Liver (tissue), 9 donors: ENCODE data around the gene BRI3BP. TPM values are rescaled to one million over a fixed set of nuclear protein-coding genes. Genes with fewer than 3 reads are reported as not detected.
A peak's percentile ranks its signal among the peaks of the same experiment; 100 is the strongest.

Experiments used
- DNase-seq: peaks from one replicate; pipeline ENCODE4 v3.0.0-alpha.2; 2017; ENCODE audit warnings: low spot score
- H3K27ac ChIP-seq, 2 donors: one replicate each; pipeline ENCODE4 v1.7.0; 2013; ENCODE audit warnings: inconsistent platforms in 2 of 2, low read length in 2 of 2, control low read depth in 1 of 2, low read depth in 1 of 2, mild to moderate bottlenecking in 1 of 2
- H3K27me3 ChIP-seq, 4 donors: one replicate each; pipeline versions ENCODE4 v1.6.1 to v1.7.0; 2013; ENCODE audit warnings: low read length in 3 of 4, inconsistent platforms in 1 of 4, mild to moderate bottlenecking in 1 of 4, moderate library complexity in 1 of 4; ENCODE audit not compliant: control insufficient read depth in 4 of 4, insufficient read depth in 4 of 4
- H3K36me3 ChIP-seq, 4 donors: one replicate each; pipeline versions ENCODE4 v1.6.1 to v1.7.0; 2013; ENCODE audit warnings: low read length in 3 of 4, mild to moderate bottlenecking in 3 of 4, low read depth in 1 of 4, moderate library complexity in 1 of 4; ENCODE audit not compliant: control insufficient read depth in 4 of 4, insufficient read depth in 3 of 4
- H3K4me1 ChIP-seq, 4 donors: one replicate each; pipeline versions ENCODE4 v1.6.1 to v1.7.0; 2013; ENCODE audit warnings: low read length in 3 of 4, mild to moderate bottlenecking in 3 of 4, moderate library complexity in 1 of 4; ENCODE audit not compliant: control insufficient read depth in 4 of 4, insufficient read depth in 4 of 4
- H3K4me3 ChIP-seq, 3 donors: one replicate each; pipeline versions ENCODE4 v1.6.1 to v1.7.0; 2013; ENCODE audit warnings: low read length in 3 of 3, control low read depth in 1 of 3, low read depth in 1 of 3, mild to moderate bottlenecking in 1 of 3
- H3K9ac ChIP-seq, 2 donors: one replicate each; pipeline ENCODE4 v1.7.0; 2013; ENCODE audit warnings: low read length in 2 of 2, mild to moderate bottlenecking in 2 of 2, moderate library complexity in 2 of 2, control low read depth in 1 of 2, low read depth in 1 of 2
- H3K9me3 ChIP-seq, 4 donors: one replicate each; pipeline versions ENCODE4 v1.6.1 to v1.7.0; 2013; ENCODE audit warnings: low read length in 3 of 4; ENCODE audit not compliant: control insufficient read depth in 4 of 4
- EGR1 ChIP-seq, 2 donors: IDR thresholded peaks; 2 replicates each; pipeline ENCODE4 v1.6.1; 2016 to 2018; ENCODE audit warnings: antibody characterized with exemption in 2 of 2, low read depth in 2 of 2
- FOXA2 ChIP-seq: IDR thresholded peaks from 2 replicates; pipeline ENCODE4 v1.6.1; 2016; ENCODE audit warnings: antibody characterized with exemption
- GABPA ChIP-seq, 2 donors: IDR thresholded peaks in 1 of 2; conservative IDR thresholded peaks in 1 of 2; 2 replicates each; pipeline ENCODE4 v1.6.1; 2016; ENCODE audit warnings: antibody characterized with exemption in 2 of 2, mild to moderate bottlenecking in 1 of 2, moderate library complexity in 1 of 2
- TAF1 ChIP-seq: conservative IDR thresholded peaks from 2 replicates; pipeline ENCODE4 v1.6.1; 2016; ENCODE audit warnings: antibody characterized with exemption, mild to moderate bottlenecking
- WGBS: extraction: QIAGEN DNeasy Blood & Tissue Kit; methylation state at CpG from one replicate; pipeline ENCODE4 v1.1.7; 2013; 5-methylcytosine and 5-hydroxymethylcytosine counted together
- polyA plus RNA-seq, 2 donors: library from polyadenylated mRNA; stranded (reverse) in 1 of 2; unstranded in 1 of 2; fragments of 200-250 nt in 1 of 2; fragments of >200 nt in 1 of 2; fragmentation: Nextera tagmentation in 1 of 2; extraction: Ambion mirVana in 1 of 2; gene quantifications; one replicate each; pipeline versions ENCODE4 v1.2.1 to v1.2.3, GENCODE V29; 2013 to 2015
- total RNA-seq, 2 donors: library from RNA; depleted of rRNA; stranded (reverse); fragments of >200 nt; gene quantifications; one replicate each; pipeline ENCODE4 v1.2.3, GENCODE V29; 2014
- TF ChIP-seq, protein P1 (sequence below): IDR thresholded peaks from 2 replicates; pipeline ENCODE4 v1.6.1; 2016; ENCODE audit warnings: antibody characterized with exemption, mild to moderate bottlenecking
- TF ChIP-seq, protein P2 (sequence below): fragments of 150-350 bp; IDR thresholded peaks from 2 replicates; pipeline ENCODE4 v1.5.1; 2017; ENCODE audit warnings: improper control_type of control experiment, low read depth, low read length; ENCODE audit not compliant: missing input control
- donor health status: healthy.
- donor health status: healthy.
- donor health status: healthy.
- donor health status: healthy.
- donor health status: healthy.

Gene BRI3BP
- total and polyA plus RNA-seq, 4 donors: 2.4 to 15.3 (median 4.7) TPM

DNA sequence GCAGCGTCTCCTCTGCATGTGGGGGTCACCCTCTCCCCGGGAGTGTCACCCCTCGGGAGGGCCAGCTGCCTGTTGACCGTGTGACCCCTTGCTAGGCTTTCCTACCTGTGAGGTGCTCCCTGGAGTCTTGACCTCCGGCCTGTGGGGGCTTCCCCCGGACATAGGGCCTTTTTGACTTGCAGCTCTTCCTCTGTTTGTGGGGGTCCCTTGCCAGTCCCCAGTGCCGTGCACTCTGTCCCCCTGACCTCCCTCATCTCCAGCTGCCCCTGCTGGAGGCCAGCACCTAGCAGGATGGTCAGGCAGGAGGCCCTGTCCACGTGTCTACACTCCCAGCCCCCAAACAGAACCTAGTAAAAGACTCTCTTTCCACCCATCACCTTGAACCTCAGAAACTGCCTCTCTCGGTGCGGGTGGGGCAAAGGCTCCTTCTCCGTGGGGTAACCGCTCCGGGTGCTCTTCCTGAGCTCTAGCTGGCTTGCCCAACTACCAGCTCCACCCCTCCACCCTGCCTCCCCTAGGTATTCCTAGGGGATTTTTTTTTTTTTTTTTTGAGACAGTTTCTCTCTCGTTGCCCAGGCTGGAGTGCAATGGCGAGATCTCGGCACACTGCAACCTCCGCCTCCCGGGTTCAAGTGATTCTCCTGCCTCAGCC is 72.6 kb downstream of the BRI3BP start:
- Histone ChIP-seq H3K9me3 (no peaks in the 10 kb centered on the region), H3K27ac (no peak overlapping the region), H3K36me3 (no peaks in the 10 kb centered on the region), H3K4me3 (peak overlapping the region; percentile 38 to 89 (median 84)), H3K4me1 (peaks cover 3 to 13% (median 9%) of the 10 kb centered on the region in 4 donors), H3K27me3 (no peaks in the 10 kb centered on the region), H3K9ac (peak overlapping the region in 1 of 2 donors; percentile 43)
- TF ChIP-seq TAF1 (no peak), FOXA2 (no peak), GABPA (IDR thresholded peaks at IDR 0.05 in 1 of 2, conservative IDR thresholded peaks at IDR 0.05 in 1 of 2) (no peak)
- TF ChIP-seq, protein P1, sequence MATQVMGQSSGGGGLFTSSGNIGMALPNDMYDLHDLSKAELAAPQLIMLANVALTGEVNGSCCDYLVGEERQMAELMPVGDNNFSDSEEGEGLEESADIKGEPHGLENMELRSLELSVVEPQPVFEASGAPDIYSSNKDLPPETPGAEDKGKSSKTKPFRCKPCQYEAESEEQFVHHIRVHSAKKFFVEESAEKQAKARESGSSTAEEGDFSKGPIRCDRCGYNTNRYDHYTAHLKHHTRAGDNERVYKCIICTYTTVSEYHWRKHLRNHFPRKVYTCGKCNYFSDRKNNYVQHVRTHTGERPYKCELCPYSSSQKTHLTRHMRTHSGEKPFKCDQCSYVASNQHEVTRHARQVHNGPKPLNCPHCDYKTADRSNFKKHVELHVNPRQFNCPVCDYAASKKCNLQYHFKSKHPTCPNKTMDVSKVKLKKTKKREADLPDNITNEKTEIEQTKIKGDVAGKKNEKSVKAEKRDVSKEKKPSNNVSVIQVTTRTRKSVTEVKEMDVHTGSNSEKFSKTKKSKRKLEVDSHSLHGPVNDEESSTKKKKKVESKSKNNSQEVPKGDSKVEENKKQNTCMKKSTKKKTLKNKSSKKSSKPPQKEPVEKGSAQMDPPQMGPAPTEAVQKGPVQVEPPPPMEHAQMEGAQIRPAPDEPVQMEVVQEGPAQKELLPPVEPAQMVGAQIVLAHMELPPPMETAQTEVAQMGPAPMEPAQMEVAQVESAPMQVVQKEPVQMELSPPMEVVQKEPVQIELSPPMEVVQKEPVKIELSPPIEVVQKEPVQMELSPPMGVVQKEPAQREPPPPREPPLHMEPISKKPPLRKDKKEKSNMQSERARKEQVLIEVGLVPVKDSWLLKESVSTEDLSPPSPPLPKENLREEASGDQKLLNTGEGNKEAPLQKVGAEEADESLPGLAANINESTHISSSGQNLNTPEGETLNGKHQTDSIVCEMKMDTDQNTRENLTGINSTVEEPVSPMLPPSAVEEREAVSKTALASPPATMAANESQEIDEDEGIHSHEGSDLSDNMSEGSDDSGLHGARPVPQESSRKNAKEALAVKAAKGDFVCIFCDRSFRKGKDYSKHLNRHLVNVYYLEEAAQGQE: no peak
- TF ChIP-seq, protein P2, sequence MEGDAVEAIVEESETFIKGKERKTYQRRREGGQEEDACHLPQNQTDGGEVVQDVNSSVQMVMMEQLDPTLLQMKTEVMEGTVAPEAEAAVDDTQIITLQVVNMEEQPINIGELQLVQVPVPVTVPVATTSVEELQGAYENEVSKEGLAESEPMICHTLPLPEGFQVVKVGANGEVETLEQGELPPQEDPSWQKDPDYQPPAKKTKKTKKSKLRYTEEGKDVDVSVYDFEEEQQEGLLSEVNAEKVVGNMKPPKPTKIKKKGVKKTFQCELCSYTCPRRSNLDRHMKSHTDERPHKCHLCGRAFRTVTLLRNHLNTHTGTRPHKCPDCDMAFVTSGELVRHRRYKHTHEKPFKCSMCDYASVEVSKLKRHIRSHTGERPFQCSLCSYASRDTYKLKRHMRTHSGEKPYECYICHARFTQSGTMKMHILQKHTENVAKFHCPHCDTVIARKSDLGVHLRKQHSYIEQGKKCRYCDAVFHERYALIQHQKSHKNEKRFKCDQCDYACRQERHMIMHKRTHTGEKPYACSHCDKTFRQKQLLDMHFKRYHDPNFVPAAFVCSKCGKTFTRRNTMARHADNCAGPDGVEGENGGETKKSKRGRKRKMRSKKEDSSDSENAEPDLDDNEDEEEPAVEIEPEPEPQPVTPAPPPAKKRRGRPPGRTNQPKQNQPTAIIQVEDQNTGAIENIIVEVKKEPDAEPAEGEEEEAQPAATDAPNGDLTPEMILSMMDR: no peak
- DNase-seq: no peak
- 59% methylated on average over 18 of the region's 18 CpGs for WGBS

DNA sequence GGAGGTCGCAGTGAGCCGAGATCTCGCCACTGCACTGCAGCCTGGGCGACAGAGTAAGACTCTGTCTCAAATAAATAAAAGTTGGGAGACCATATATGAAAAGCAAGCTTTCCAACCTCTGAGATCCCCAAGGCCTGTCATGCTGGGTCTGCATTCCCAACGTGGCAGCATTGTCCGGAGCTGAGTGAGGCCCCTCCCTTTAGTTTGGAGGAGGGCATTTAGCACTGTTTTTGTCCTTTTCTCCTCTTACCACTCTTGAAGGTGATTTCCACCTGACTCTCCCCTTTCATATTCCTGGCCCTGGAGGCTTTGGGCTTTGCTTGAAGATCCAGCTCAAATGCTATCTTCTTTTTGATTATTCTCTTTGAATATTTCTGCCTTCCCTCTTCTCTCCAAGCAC is 74.9 kb downstream of the BRI3BP start:
- DNase-seq: no peak
- no peak overlapping the region for H3K27ac ChIP-seq
- H3K36me3 ChIP-seq: no peaks in the 10 kb centered on the region
- TF ChIP-seq, protein P1: no peak
- TF ChIP-seq EGR1 (IDR thresholded peaks at IDR 0.05; ENCODE audit: low read depth in 2 of 2) (no peak), GABPA (IDR thresholded peaks at IDR 0.05 in 1 of 2, conservative IDR thresholded peaks at IDR 0.05 in 1 of 2) (no peak)
- 89% methylated on average over 6 of the region's 6 CpGs for WGBS
- no peak overlapping the region for H3K9ac ChIP-seq
- peaks cover 3 to 13% (median 9%) of the 10 kb centered on the region in 4 donors for H3K4me1 ChIP-seq
- no peak overlapping the region for H3K4me3 ChIP-seq
- H3K9me3 ChIP-seq: no peaks in the 10 kb centered on the region
- H3K27me3 ChIP-seq: no peaks in the 10 kb centered on the region
